NCI-H1105 treated with DMSO at 0.1 percent for 48 hours (cell line): ENCODE measurements around the gene TMEM240.
A peak's percentile ranks its signal among the peaks of the same experiment; 100 is the strongest.
"Not testable (repeated sequence)": the region's sequence is repeated elsewhere in the genome, so short reads cannot be mapped to it uniquely, and the experiment has no call there.

Experiments used
- DNase-seq: peaks from one replicate; lab custom pipeline; 2025; lab: John Stamatoyannopoulos, UW

The TMEM240 gene

DNA sequence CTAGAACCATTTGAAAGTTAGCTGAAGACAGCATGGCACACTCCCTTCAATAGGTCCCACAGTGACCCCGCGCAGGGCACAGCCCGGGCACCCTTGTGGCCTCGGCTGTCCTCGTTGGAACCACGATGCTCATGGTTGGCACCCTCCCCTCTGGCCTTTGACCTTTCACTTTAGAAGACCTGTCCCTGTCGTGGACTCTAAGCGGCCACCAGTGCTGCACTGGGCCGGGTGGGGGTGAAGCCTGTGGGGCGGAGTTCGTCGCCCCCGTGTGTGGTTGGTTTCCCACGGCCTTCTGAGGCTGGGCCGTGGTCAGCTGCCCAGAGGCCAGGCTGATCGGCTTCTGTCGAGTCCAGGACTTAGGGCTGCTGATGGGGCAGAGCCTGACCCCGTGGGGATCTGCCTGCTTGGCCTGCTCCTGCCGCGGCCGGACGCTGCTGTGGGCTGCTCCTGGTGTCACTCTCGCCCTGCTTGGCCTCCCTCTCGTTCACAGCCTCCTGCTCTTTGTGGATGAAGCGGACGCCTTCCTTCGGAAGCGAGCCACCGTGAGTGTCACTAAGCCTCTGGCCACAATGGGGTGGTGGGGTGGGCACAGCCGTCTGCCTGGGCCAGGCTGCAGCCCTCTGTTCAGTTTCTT, 15.6 kb downstream of the TMEM240 start:
- DNase-seq, result not testable (repeated sequence)

DNA sequence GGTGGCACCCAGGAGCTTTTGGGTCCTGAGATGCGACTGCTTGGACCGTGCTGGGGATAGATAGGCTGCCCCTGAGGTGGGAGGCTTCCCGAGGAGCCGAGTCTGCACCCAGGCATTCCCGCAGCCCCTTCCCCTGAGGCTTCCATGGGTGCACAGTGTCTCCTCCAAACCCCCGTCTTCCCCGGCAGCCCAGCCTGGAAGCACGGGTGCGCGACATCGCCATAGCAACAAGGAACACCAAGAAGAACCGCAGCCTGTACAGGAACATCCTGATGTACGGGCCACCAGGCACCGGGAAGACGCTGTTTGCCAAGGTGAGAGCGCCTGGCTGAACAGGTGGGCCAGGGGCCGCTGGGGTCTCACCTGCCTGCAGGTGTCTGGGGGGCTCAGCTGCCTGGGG, 16.8 kb downstream of the TMEM240 start:
- not testable (repeated sequence) for DNase-seq

DNA sequence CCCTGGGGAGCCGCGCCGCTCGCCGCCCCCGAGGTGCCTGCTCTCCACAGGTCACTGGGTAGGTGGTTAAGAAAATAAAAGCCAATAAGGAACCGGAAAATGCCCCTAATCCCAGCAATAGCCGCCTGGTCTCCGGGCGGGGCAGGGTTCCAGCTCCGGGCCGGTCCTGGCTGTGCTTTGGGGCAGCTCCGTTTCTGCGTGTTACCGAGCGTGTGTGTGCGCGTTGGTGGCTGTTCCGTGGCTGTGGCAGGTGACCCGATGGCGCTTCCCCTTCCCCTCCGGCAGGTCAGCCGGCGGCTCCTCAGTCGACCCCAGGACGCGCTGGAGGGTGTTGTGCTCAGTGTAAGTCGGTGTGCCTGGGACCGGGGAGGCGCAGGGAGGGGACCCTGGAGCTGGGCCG, 17.2 kb downstream of the TMEM240 start:
- not testable (repeated sequence) for DNase-seq

DNA sequence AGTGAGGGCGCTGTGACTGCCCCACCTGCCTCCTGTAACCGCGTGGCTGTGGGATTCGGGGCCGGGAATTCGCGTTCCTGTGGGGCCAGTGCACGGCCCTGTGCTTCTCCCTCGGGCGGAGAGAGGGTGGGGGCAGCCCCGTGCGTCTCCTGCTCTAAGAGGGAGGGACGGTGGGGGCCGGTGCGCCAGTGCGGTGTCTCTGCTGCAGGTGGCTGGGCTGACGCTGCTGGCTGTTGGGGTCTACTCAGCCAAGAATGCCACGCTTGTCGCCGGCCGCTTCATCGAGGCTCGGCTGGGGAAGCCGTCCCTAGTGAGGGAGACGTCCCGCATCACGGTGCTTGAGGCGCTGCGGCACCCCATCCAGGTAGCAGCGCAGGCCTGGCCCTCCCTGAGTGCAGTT, 17.9 kb downstream of the TMEM240 start:
- not testable (repeated sequence) for DNase-seq

DNA sequence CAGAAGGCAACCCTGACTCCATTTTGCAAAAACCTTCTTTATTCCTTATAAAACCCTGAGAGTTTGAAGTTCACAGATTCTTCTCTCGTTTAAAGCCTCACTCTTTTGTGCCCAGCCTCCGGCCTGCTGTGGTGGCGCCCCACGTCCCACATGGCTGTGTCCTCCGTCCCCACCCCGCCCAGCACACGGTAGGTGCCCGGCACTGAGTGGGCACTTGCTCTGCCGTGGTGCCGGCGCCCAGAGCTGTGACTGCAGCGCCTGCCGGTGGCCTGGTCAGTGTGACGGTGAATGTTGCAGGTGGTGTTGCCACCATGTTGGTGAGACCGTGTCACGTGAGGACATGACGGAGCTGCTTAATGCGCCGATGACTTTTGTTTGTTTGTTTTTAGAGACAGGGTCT, 19.1 kb downstream of the TMEM240 start:
- DNase-seq, result no peak

DNA sequence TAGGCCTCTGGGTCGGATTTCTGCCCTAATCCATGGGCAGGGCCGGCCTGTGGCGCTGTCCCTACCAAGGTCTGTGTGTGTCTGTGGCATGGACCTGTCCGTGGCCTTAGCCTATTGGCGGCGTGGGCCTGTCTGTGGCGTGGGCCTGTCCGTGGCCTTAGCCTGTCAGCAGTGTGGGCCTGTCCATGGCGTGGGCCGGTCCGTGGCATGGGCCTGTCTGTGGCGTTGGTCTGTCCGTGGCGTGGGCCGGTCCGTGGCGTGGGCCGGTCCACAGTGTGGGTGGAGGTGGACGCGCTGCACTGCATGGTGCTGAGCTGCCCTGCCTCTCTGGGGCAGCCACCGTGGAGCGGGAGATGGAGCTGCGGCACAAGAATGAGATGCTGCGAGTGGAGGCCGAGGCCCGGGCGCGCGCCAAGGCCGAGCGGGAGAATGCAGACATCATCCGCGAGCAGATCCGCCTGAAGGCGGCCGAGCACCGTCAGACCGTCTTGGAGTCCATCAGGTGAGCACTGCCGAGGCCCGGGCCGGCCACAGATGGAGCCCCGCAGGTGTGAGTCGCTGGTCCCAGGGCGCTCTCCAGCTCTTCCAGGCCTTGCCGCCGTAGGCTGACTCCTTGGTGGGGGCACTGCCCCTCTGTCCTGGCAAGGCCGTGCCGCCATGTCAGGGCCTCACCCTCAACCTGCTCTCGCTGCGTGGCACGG, 20.5 kb downstream of the TMEM240 start:
- not testable (repeated sequence) for DNase-seq

DNA sequence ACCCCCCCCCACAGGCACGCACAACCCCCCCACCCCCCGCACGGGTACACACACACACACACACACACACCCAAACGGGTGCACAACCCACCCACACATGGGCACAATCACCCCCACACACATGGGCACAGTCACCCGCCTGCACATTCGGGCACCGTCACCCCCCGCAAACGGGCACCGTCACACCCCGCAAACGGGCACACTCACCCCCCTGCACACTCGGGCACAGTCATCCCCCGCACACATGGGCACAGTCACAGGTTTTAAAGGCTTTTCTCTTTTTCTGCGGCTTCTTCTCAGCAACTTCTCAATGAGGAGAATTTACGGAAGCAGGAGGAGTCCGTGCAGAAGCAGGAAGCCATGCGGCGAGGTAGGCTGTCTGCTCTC, 21.8 kb downstream of the TMEM240 start:
- DNase-seq, result not testable (repeated sequence)

DNA sequence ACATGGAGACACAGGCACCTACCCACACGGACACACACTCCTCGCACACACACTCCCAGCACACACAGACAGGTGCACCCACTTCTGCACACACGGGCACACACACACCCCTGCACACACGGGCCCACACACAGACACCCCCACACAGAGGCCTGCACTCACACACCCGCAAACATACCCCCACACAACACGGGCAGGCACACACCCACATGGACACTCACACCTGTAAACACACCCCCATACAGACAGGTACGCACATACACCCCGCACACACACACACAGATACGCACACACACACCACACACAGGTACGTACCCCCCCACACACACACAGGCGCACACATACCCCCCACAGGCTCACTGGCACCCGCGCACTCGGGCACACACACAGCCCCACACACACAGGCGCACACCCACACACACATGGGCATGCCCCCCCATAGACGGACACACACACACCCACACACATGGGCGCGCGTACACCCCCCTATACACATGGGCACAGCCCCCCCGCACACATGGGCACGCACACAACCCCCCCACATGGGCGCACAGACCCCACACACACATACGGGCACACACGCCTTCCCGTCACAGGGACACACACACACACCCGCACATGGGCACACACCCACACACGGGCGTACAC, 22.3 kb downstream of the TMEM240 start:
- no peak for DNase-seq

DNA sequence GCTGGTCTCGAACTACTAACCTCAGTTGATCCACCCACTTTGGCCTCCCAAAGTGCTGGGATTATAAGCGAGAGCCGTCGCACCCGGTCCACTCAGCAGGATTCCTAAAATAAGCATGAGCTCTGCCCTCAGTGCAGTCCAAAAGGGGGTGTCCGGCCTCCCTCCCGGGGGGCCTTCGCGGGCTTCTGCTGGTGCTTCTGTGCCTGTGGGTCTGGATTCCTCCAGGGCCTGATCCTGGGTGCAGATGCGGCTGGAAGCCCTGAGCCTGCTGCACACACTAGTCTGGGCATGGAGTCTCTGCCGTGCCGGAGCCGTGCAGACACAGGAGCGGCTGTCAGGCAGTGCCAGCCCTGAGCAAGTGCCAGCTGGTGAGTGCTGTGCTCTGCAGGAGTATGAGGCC, 23.5 kb downstream of the TMEM240 start:
- DNase-seq, result not testable (repeated sequence)

DNA sequence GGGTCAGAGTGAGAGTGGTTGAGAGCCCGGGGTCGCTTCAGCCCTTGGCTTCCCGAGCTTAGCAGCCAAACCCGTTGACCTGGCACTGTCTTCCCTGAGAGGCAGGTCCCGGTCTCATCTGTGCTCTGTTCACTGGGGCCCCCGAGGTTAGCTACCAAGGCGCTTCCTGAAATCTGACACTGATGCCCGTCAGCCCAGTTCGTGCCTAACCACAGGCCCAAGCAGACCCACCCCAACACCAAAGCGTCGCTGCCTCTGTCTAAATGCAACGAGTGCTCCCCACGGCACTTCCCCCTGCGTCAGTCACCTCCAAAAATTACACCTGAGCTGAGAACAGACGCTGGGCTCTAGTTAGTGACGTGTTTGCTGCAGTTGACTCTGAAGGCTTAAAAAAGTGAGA, 26.0 kb downstream of the TMEM240 start:
- not testable (repeated sequence) for DNase-seq

DNA sequence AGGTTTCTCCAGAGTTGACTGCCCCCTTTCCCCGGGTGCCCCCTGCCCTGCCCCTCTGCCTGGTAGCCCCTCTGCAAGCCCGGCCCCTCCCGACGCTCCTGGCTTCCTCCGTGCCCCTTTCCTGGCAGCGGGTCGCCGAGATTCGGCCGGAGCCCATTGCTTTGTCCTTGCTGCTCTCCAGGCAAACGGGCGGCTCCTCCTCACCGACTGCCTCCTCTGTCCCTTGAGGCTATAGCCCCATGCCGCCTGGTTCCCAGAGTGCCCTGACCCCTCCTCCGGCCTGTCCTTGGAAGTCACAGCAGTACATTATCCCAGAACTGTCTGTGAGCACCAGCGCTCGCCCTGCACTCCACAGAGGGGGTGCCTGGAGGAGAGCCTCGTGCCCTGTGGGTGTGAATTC, 26.7 kb downstream of the TMEM240 start:
- DNase-seq, result not testable (repeated sequence)

DNA sequence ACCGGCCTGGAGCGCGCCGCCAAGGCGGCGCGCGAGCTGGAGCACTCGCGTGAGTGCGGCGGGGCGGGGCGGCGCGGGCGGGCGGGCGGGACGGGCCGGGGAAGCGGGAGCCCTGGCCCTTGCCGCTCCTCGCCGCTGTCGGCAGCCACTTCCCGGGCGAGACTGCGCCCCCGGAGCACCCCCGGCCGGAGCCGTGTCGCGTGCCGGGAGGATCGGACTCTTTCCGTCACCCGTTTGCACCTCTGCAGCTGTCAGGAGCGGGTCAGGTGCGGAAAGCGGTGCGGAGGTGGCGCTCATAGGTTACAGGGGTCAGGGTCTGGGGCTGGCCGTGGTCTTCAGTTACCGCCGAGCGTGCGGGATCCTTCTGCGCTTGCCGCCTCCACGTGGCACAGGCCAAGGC, 28.0 kb downstream of the TMEM240 start:
- not testable (repeated sequence) for DNase-seq

DNA sequence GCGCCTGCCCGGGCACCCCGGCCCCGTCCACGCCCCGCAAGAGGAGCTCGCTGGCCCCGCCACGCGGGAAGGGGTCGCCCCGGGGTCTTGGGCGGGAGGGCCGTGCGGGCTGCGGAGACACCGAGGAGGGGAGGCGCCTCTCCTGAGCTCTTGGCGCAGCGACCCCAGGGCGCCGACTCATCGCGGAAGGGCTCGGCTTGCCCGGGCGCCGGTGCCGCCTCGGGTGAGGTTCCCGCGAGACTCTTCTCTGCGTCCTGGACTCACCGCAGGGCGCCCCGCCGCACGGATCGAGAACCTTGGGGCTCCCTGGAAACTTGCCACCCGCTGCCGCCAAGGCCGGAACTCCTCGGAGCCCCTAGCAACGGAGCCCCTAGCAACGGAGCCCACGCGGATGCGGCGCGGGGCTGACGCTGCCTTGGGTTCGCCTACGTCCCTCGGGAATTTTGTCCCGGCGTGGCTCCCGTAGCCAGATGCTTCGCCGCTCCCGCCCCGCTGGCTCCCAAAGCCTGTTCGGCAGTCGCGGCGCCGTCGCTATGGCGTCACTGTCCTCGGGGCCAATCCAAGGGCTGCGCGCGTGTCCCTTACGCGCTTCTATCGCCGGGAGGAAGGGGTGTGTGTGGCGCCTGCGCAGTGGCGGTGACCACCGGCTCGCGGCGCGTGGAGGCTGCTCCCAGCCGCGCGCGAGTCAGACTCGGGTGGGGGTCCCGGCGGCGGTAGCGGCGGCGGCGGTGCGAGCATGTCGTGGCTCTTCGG, 28.7 kb downstream of the TMEM240 start, which contains the start of gene ATAD3A:
TSS of gene ATAD3A (plus strand) at position 630 of the 753 bp plus-strand sequence. CDS start at position 737, 107 bp downstream.
- peak; percentile 95 for DNase-seq

DNA sequence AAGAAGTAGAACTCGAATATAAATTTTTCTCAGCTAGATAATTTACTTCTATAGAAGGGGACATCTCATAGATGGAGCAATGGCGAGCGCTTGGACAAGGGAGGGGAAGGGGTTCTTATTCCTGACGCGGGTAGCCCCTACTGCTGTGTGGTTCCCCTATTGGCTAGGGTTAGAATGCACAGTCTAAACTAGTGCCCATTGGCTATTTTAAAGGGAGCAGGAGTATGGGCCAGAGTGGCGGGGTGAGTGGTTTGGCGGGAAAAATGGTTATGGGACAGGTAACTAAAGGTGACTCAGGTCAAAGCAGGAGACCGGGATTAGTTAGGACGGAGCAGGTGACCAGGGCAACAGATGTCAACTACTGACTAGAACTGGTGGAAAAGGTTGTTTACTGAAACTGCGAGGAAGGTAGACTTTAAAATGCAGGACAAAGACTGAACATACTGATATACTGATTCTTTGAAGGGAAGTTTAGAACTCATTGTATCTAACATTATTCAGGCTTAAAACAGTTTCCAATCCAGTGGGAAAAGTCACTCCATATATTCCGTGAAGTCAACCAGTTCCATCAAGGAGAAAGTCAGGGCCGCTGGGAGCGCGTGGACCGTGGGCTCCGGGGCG, 29.4 kb downstream of the TMEM240 start:
- peak; percentile 15 for DNase-seq

DNA sequence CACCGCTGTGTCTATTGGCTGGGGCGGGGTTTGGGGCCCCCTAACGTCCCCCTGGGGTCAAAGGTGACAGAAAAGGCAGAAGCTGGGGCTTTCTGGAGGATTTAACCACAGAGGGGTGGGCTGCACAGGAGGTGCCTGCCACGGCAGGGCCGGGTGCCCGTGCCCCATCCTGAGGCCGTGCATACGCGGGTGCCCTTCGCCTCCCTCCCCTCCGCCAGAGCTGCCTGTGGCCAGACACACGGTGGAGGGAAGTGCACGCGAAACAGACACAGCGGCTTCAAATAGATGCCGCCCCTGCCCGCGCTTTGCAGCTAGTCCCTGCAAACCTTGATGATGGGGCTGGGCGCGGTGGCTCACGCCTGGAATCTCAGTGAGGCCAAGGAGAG, 31.0 kb downstream of the TMEM240 start:
- not testable (repeated sequence) for DNase-seq

DNA sequence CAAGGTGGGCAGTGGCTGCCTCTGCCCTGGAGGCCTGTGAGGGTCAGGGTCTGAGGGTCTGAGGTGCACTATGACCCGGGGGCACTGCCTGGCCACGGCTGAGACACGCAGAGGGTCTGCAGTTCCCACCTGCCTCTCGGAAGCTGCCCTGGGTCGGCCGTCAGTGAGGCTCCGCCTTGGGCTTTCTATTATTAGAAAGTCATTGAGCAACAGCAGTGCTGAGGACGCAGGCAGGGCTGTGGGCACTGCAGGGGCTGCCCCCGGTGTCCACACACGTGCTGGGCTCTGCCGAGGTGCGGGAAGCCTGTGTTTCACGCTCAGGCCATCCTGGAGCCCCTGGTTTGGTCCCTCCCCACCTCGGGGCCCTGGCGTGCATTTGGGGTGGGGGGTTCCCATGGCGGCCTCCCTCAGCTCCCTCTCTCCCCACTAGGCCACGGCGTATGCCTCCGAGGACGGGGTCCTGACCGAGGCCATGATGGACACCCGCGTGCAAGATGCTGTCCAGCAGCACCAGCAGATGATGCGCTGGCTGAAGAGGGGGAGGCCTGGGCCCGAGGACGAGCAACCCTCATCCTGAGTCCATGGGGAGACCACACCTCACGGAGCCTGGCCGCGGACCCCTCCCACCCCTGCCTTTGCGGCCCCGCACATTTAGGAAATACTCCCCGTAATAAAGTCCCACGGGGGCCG, 31.5 kb downstream of the TMEM240 start:
- not testable (repeated sequence) for DNase-seq

DNA sequence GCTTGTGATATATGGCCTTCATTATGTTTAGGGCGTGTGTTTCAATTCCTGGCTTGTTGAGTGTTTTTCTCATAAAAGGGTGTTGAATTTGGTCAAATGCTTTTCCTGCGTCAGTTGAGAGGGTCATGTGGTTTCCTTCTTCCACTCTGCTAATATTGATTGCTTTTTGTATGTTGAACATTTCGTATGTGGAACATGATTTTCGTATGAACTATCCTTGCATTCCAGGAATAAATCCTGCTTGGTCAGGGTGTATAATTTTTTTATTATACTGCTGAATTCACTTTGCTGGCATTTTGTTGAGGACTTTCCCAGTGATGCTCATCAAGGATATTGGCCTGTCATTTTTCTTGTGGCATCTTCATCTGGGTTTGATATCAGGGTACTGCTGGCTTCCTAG, 33.1 kb downstream of the TMEM240 start:
- DNase-seq, result no peak

DNA sequence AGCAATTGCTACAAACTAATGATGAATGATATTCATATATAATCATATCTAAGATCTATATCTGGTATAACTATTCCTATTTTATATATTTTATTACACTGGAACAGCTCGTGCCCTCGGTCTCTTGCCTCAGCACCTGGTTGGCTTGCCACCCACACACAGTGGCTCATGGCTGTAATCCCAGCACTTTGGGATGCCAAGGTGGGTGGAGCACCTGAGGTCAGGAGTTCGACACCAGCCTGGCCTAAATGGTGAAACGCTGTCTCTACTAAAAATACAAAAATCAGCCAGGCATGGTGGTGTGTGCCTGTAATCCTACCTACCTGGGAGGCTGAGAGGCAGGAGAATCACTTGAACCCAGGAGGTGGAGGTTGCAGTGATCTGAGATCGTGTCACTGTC, 34.6 kb downstream of the TMEM240 start:
- not testable (repeated sequence) for DNase-seq

DNA sequence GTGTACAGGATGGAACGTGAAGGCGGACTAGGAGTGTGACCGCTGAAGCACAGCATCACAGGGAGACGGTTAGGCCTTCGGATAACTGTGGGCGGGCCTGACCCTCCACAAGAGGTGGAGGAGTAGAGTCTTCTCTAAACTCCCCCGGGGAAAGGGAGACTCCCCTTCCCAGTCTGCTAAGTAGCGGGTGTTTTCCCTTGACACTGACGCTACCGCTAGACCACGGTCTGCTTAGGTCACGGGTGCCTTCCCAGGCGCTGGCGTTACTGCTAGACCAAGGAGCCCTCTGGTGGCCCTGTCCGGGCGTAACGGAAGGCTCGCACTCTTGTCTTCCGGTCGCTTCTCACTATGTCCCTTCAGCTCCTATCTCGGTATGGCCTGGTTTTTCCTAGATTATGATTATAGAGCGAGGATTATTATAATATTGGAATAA, 35.0 kb downstream of the TMEM240 start:
- DNase-seq, result not testable (repeated sequence)

DNA sequence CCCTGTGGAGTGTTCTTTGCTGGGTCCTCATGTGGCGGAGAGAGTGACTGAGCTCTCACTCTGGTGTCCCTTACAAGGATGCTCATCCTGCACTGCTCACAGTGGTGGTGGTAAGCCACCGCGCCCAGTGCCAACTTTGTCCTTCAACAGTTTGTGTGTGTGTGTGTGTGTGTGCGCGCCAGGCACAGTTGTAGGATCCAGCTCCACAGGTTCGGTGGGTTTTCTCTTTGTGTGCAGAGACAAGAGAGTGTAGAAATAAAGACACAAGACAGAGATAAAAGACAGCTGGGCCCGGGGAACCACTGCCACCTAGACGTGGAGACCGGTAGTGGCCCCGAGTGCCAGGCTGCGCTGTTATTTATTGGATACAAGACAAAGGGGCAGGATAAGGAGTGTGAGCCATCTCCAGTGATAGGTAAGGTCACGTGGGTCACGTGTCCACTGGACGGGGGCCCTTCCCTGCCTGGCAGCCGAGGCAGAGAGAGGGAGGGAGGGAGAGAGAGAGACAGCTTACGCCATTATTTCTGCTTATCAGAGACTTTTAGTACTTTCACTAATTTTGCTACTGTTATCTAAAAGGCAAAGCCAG, 35.6 kb downstream of the TMEM240 start:
- not testable (repeated sequence) for DNase-seq

DNA sequence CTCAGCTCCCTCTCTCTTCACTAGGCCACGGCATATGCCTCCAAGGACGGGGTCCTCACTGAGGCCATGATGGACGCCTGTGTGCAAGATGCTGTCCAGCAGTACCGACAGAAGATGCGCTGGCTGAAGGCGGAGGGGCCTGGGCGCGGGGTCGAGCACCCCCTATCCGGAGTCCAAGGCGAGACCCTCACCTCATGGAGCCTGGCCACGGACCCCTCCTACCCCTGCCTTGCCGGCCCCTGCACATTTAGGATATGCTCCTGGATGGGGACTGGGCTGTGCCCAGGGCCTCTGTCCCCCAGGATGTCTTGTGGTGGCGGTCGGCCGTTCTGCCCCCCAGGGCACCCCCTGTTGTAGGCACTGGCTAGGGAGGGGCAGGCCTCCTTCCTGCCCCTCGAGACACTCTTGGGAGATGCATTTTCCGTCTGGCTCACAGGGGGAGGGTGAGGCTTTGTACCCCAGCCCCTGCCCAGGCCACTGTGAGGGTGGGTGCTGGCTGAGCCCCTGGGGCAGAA, 44.9 kb downstream of the TMEM240 start:
- not testable (repeated sequence) for DNase-seq
